Esophagus squamous epithelium (tissue), 4 donors: ENCODE data around the gene SHISA6.

Source experiments
- POLR2A ChIP-seq, 4 donors: fragments of 450-650 bp; IDR thresholded peaks; one replicate each; pipeline ENCODE4 v1.6.1; 2017; ENCODE audit warnings: antibody characterized with exemption in 4 of 4, mild to moderate bottlenecking in 4 of 4, moderate library complexity in 3 of 4
- TF ChIP-seq, protein P1 (sequence below), 6 experiments: fragments of 450-650 bp in 4 of 6; fragments of 200-600 bp in 2 of 6; sonication (generic) in 2 of 6; IDR thresholded peaks; one replicate each; pipeline ENCODE4 v1.5.1; 2016 to 2019; ENCODE audit warnings: antibody characterized with exemption in 6 of 6, mild to moderate bottlenecking in 4 of 6, moderate library complexity in 4 of 6

DNA sequence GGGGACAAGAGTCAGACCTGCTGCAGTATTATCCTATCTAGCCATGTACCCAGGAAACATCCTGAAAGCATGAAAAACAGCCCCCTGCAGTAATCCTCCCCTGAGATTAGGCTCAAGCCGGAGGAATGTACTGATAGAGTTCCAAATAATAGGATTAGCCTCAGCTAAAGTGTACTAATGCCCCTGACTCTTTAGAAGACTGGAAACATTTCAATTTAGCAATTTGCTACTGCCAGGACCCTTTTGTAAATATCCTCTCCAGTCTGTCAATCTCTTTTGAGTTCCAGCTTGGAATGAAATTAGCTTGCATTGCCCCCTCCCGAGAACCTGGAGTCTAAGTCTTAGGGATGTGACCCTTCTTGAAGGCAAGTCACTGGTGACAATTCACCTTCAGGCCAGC lies 246.5 kb downstream of the SHISA6 start:
- TF ChIP-seq, protein P1, sequence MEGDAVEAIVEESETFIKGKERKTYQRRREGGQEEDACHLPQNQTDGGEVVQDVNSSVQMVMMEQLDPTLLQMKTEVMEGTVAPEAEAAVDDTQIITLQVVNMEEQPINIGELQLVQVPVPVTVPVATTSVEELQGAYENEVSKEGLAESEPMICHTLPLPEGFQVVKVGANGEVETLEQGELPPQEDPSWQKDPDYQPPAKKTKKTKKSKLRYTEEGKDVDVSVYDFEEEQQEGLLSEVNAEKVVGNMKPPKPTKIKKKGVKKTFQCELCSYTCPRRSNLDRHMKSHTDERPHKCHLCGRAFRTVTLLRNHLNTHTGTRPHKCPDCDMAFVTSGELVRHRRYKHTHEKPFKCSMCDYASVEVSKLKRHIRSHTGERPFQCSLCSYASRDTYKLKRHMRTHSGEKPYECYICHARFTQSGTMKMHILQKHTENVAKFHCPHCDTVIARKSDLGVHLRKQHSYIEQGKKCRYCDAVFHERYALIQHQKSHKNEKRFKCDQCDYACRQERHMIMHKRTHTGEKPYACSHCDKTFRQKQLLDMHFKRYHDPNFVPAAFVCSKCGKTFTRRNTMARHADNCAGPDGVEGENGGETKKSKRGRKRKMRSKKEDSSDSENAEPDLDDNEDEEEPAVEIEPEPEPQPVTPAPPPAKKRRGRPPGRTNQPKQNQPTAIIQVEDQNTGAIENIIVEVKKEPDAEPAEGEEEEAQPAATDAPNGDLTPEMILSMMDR (IDR thresholded peaks at IDR 0.05): no peak
- no peak for TF ChIP-seq POLR2A (IDR thresholded peaks at IDR 0.05)
